GM19238 (cell line): ENCODE measurements around the gene FOXP2.
"Not testable (repeated sequence)": the region's sequence is repeated elsewhere in the genome, so short reads cannot be mapped to it uniquely, and the experiment has no call there.

Experiments used
- DNase-seq: peaks from one replicate; pipeline ENCODE4 v3.0.0; 2011; ENCODE audit warnings: low spot score; ENCODE audit not compliant: insufficient read length

The FOXP2 gene

DNA sequence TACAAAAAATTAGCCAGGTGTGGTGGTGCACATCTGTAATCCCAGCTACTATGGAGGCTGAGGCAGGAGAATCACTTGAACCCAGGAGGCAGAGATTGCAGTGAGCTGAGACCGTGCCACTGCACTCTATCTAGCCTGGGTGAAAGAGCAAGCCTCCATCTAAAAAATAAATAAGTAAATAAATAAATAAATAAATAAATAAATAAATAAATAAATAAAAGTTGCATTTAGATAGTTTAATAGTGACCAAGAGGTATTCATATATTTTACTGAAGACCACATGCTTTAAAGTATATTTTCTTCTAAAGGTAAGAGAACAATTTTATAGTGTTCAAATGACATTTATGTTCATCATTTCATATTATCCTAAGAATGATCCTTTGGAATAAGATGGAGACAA lies 82.9 kb downstream of the FOXP2 start:
- not testable (repeated sequence) for DNase-seq

DNA sequence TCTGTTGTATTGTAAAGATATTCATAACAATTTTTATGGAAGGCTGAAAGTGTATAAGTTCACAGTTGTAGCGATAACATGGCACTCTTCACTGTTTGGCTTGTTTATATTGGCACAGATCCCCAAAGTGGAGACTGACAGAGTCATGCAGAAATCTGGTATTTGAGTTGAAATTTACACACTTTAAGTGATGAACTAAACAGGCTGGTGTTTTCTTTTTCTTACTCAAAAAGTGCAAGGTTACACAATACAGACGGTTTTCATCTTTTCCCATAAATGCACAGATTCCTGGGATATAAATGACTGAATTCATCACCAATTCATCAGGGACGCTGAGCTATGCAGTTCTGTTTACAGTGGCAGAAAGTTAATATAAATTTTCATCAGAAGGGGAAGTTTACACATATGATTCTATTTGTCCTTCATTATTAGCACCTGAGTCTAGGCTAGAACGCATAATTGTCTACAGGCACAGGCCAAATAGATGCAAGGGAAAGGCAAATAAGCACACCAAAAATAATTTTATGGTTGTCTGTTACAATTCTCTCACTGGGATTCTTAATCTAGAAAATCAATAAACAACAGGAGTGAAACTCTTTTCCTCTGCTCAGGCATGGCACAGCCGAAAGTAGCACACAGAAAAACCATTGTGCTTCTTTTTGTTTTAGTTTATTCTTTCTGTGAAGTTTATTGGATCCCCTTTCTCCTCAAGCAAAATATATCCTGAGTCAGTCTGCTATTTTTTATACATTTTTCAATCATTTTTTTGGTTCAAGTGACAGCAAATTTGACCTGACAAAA lies 88.0 kb downstream of the FOXP2 start:
- DNase-seq = no peak

DNA sequence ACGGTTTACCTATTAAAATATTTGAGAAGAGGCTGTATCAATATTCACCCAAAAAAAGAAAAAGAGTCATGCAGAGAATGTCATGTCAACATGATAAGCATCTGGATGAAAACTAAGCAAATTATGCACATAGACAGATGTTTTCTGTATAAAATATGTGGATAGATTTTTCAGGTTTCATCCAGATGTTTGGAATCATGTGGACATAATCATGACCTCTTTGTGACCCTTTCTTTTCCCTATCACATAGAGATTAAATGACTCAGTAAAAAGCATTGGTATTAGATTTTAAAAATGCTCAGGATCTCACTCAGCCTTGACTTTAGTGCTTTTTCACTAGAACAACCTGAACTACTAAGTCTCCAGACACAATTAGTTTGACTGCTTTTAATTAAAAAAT lies 90.0 kb downstream of the FOXP2 start:
- no peak for DNase-seq

DNA sequence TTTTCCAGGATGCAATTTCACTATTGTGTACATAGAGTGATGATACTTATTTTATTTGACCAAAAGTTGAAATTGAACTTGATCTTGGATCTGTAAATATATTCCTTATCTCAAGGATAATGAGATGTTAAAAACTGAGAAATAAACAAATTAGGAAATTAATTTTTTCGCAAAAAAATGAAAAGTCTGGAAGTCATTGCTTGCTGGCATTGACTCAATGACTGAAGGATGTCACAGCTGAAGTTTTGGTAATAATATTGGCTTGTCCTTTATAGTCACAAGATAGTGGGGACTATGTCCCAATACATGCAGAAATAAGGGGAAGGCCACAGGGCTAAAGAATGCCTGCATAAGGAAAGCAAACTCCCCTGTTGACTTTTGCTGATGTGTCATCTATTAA lies 92.8 kb downstream of the FOXP2 start:
- no peak for DNase-seq

DNA sequence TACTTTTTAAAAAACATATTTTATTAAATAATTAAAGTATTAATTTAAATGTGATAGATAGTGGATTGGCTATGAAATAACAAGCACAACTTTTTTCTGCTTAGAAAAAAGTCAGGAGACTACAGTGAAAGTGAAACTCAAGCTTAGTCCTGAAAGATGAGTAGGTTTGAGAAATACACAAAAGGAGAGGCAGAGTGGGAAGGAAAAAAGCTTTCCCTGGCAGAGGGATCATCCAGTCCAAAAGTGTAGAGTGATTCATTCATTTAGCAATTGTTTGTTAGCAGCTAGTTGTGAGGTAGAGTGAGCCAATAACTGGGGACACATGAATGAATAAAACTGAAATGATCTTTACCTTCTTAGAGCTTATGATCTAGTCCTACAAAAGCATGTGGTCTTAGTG lies 93.5 kb downstream of the FOXP2 start:
- DNase-seq = no peak

DNA sequence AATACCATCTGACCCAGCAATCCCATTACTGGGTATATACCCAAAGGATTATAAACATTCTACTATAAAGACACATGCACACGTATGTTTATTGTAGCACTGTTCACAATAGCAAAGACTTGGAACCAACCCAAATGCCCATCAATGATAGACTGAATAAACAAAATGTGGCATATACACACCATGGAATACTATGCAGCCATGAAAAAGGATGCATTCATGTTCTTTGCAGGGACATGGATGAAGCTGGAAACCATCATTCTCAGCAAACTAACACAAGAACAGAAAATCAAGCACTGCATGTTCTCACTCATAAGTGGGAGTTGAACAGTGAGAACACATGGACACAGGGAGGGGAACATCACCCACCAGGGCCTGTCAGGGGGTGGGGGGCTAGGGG lies 96.2 kb downstream of the FOXP2 start:
- DNase-seq = not testable (repeated sequence)

DNA sequence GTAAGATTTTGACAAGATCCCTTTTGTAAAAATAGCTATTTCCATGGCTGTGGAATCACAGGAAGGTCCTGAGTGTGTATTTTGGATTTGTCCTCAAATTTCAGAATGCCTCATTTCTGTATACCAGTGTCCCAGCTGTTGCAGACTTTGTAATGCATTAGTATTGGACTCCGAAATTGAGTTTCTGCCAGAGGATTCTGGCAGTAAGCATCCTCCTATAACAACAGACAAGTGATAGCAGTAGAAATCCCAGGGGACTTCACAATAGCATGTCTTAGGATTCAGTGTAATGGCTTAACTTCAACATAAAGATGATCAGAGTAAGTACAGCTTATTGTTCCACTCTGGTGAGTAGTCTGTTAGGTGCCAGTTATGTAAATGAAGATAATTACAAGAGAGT lies 104.6 kb downstream of the FOXP2 start:
- DNase-seq = no peak

DNA sequence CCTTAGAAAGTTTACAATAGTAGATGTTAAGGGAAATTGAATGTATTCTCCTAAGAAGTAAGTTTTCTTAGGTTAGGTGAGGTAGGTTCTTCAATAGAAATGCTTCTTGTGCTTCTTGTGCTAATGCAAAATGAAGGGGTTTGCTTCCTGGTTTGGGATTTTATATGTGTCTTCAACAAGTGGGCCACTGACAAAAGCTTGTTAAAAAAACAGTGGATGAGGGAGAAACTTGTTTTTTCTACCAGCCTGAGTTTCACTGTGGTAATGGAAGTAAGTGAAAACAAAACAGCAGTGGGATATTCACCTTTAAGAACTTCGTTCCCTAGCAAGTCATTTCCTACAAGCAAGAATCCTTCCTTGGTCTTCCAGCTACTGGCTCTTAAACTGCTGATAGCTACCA lies 107.5 kb downstream of the FOXP2 start:
- no peak for DNase-seq

DNA sequence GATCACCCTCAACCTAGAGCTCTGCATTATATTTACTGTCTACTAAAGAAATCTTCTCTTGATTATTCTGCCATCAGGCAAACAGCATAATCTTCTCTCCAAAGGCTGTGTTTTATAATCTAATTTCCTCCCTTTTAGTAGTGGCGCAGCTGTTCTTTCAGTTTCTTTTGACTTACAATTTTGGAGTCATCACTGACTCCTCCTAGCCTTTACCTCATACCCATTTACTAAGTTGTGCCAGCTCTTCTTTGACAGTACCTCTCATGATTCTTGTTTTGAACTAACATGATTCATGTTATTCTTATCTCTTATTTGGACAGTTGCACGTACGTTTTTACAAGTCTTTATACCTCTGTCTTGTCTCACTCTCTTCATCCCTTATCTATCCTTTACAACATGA lies 113.0 kb downstream of the FOXP2 start:
- DNase-seq = no peak

DNA sequence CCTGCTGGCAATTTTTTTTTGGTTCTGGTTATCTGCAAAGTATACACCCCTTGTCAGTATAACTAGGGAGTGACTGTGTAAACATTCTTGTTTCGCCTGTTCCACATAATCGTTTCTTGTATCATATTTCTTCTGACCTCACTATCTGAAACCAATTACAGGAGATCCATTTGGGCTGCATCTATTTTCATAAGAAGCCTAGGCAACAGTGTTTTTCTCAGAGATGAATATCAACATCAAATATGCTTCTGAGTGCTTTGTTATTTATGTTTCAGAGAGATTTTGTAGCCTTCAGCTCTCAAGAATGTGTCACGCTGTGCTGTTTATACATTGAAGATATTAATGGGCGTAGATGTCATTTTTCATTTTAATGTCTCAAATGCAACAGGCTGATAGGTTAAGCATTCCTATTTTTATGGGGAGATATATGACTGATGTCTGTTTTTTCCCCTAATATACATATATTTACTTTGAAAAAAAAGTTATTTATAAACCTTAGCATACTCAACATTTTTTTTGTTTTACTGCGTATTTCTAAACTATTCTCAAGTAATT lies 115.5 kb downstream of the FOXP2 start:
- DNase-seq = no peak

DNA sequence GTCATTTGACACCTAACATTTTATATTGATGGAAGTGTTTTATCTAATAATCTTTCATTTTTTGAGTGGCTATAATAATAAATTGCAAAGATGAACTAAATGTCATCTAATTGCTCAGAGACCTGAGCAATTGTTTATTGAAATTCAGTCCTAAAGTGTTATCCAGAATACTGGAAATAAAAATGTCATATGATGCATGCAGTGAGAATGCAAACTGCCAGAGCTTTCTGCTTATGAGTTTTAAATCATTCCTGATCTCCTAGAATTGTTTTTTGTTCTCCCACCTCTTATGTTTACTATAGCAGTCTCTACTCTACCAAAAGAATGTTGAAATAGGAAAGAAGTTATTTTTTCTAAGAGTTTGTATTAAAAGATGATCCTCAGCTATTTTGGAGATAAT lies 116.7 kb downstream of the FOXP2 start:
- DNase-seq = no peak

DNA sequence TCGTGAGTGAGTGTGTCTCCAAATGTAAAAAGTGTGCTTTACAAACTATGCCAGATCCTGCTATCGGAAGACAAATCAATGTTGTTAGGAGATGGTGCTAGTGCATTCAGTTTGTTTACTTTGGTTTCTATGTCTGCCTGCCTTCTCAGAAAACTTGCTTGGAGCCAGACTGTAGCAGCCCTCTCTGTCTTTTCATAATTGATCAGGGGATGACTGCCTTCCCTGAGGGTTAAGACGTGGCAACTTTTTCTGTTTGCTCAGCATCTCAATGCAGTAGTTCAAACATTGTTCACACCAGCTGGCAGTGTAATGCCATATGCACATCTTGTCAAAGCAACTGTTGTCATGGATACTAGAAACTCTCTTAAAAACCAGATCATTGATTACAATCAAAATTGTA lies 118.5 kb downstream of the FOXP2 start:
- no peak for DNase-seq

DNA sequence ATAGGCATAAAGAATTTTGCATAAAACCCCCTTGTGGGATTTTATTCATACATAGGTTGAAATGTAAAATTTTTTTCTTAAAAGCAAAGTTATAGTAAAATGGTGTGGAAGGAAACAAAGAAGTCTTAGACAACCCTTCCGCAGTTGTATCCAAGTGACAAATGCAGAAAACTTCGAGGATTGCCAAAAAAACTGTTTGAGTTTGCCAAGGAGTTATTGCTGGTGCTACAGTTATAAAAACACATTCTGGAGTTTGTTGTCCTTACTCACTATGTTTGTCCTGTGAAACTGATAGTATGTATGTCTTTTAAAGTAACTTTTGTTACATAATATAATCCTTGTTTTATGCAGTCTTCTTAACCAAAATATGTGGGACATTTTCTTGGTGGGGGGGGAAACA lies 120.3 kb downstream of the FOXP2 start:
- DNase-seq = no peak

DNA sequence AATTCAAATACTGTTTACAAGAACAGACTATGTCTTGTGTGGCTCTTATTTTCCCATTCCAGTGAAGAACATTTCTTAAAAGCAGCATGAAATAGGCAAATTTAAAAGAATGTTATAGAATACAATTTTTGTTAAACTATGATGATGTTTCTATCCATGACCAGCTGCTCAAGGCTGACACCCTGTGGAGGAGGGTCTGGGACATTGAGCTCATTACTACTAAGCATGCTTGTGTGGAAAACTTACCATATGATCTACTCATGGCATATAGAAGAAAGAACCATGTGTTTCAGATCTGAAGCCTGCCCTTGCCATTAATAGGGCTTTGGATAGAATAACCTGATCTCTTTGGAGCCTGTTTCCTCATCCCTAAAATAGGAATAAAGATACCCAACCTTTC lies 125.0 kb downstream of the FOXP2 start:
- no peak for DNase-seq

DNA sequence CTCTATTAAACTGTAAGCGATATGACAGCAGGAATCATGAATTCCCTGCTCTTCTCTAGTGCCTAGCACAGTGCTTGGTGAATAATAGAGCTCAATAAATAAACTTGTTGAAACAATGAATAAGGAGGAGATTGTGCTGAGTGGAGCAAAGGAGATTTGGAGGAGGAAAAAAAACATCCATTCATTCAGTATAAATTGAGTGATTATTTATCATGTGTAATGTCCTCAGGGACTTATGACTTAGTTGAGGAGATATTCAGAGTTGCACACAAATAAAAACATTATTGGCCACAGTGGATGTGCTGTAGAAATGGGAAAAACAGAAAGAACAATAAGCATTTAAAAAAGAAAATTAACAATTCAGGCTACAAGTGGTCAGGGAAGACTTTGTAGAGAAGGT lies 125.7 kb downstream of the FOXP2 start:
- no peak for DNase-seq

DNA sequence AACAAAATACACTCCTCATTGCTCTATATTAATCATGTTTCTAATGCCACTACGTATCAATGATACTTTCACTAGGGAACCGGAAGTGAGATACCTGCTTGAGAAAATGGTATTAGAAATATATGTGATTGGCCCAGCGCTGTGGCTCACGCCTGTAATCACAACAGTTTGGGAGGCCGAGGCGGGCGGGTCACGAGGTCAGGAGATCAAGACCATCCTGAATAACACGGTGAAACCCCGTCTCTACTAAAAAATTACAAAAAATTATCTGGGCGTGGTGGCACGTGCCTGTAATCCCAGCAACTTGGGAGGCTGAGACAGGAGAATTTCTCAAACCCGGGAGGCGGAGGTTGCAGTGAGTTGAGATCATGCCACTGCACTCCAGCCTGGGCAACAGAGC lies 132.7 kb downstream of the FOXP2 start:
- not testable (repeated sequence) for DNase-seq

DNA sequence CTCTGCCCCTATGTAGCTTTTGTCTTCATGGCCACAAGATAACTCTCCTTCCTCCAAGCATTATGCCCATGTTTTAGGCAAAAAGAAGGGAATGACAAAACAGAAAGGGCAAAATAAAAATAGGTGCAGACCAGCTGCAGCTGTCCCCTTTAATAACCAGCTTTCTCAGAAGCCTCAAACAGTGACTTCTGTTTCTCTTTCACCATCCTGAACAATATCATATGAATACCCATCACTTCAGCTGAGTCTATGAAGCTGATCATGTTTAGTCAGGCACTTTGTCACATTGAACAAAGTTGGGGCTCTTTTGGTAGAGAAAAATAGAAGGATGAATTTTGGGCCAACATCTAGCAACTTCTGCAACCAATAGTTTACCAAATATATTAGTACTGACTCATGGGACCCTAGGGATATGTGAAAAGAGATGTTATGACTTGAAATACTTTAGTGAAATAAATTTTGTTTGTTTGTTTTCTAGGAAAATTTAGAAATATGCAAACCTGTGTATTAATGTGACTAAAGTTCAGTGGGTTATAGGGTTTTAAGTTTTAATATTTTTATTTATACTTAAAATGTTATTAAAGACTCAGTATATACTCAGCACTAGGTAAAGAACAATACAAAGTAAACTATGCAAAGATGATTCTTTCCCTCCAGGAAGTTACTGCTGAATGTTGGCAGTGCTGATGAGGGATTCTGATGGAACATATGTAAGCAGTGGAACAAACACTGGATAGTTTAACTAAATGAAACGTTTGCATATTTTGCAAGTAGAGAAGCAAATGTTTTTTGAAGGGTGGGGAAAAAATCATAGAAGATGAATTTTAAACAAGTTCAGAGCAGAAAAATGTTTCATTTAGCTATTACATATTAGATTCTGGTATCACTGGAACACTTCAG lies 133.7 kb downstream of the FOXP2 start:
- no peak for DNase-seq

DNA sequence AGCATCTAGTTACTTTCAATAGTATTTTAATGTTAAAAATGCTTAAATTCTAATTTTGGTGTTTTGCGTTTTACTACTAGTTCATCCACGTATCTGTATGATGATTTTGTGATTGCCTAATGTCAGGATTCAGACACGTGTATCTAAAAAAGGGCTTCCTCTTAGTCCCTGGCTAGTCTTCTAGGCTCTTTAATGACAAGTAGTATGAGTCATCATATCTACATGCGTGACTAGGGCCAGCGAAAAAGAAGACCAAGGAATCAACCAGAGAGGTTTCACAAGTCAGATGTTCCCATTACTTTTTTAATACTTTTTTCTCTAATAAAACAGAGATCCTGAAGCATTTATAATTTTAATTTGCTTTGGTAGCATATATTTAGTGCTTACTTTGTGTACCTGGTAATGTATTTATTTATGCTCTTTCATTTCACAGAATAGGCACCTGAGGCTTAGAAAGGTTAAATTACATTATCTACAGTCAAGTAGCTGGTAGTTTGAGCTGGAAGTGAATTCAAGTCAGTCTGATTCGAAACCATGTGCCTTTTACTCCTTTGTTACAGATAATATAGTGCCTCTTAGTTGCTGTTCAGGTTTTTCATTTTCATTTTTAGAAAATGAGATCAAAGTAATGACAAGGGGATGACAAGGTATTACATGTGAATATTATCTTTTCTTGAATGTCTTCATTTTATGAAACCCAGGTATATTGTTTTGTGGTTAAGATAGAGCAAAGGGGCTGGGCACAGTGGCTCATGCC lies 140.3 kb downstream of the FOXP2 start:
- DNase-seq = no peak

DNA sequence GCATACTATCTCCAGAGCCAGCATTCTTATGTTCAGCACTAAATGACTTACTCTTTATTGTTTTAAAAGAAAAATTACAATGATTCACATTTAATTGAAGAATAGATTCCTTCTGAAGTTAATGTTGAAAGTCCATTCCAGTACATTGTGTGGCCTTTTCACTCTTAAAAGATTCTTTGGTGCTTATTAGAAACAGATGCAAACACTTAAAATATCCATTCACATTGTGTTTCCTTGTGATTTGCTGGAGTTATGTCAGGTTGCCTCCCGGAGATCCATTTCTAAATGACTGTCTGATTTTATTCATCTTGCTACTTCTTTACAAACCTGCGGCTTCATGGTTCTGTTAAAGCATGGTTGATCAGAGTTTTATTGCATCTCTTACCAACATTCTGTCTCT lies 152.8 kb downstream of the FOXP2 start:
- no peak for DNase-seq

DNA sequence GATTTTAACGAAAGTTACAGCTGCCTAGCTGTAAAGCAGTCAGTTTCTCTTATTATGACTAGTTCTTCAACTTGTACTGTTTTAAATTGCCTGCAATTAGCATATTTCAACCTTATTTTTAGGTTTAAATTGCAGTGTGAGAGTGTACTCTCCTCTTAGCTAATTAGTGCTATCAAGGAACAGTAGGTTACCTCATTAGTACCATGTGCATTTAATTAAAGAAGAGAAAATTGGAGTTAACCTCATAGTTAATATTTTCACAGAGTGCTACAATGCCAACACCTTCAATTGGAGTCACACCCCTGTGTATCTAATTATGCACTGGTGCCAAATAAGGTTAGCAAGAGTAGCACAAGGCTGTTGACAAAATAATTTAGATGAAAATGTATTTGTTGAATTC lies 154.6 kb downstream of the FOXP2 start:
- no peak for DNase-seq

DNA sequence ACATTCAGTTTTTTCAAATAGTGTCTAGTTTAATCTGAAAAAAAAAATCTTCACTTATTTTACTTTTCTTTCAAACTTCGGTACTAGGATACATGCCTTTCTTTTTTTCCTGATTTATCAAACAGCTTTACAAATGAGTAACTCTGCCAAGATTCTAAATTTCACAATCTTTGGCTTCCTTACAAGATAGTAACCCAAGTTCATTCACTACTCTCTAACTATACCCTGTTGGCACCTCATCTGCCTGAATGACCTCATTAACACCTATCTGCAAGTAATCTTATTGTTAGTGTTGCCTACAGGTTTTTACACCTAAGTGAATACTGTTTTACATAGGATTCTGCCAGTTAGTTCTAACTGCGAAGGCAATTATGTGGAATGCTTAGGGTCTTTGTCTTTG lies 159.8 kb downstream of the FOXP2 start:
- DNase-seq = no peak

DNA sequence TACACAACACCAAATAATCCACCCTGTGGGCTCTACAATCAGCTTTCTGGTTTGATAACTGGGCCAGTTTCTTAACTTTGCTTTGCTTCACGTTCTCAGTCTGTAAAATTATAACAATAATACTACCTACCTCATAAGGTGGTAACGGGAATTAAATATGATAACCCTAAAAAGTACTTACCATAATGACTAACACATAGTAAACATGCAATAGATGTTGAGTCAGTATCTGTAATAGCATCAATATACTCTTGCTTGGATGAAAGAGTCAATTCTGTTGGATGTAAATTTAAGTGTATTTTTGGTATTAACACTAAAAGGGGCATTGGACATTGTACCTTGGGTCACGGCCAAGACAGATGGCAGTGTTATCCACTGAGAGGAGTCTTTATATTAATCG lies 160.5 kb downstream of the FOXP2 start:
- DNase-seq = no peak
